Activated gamma-delta T cell treated with anti-CD3 and anti-CD28 coated beads, Interleukin-2, amount 50 U/mL, for 16 hours (primary cell): ENCODE data around the gene COMP.

ENCODE experiments used
- DNase-seq: peaks from one replicate; pipeline ENCODE4 v3.0.0-alpha.2; 2020; ENCODE audit warnings: low read depth

COMP gene

DNA sequence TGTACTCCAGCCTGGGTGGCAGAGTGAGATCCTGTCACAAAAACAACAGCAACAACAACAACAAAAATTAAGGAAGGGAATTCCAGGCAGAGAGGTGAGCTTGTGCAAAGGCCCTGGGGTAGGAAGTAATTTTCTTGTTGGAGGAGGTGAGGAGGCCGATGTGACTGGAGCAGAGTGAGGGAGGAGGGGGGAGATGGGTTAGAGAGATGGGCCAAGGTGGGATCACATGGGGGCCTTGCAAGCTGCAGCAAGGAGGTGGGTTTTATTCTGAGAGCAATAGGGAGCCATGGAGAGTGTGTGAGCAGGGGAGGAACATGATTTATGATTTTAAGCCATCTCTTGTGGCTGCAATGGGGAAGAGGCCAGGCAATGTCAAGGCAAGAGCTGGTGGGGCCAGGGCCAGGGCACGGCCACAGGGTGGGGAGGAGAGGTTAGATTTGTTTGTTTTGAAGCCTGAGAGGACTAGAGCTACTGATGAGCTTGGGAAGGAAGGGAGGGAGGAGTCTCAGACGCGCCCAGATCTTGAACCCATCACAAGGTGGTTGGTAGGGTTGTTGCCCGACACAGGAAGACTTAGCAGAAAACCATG is 12.5 kb upstream of the COMP start:
- no peak for DNase-seq

DNA sequence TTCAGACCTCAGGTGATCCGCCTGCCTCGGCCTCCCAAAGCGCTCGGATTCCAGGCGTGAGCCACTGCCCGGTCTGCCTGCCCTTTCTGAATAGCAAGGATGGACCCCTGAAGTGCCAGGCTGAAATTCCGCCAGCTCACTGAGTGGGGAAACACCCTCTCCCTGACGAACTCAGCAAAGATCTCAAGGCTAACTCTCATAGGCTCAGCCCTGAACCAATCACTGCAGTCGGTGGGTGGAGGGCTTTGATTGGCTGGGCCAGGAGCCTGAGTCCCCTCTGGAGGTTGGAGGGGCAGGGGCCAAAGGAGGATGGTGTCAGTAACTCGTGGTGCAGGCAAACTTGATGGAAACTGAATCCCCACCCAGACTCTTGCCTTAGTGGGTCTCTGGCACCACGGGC is 11.2 kb upstream of the COMP start:
- DNase-seq, result no peak

DNA sequence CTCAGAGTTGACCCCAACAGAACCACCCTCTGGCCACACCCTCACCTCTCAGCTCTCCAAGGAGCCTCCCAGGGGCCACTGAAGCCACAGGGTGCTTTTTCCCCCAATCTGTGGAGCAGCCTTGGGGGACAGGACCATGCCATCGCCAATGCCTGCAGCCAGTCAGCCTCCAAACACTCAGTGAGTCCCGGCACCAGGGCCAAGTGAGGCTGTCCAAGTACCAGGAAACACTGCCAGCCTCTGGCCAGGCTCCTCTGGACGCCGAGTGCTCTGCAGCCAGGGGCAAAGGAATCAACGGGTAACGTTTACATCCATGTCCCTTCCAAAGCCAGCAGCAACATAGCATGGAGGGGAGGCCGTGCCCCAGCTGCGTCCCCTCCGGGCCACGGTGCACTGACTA is 9.5 kb upstream of the COMP start:
- no peak for DNase-seq

DNA sequence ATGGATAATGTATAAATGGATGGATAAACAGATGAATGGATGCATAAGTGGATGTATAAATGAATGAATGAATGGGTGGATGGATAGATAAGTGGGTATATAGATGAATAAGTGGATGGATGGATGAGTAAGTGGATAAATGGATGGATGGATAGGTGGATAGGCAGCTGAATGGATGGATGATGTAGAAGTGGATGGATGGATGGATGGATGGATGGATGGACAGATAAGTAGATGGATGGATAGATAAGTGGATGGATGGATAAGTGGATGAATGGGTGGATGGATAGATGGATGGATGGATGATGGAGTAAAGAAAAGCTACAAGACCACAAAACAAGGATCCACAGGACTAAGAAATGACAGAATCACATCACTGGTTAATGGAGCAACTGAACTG is 9.0 kb upstream of the COMP start:
- DNase-seq, result no peak

DNA sequence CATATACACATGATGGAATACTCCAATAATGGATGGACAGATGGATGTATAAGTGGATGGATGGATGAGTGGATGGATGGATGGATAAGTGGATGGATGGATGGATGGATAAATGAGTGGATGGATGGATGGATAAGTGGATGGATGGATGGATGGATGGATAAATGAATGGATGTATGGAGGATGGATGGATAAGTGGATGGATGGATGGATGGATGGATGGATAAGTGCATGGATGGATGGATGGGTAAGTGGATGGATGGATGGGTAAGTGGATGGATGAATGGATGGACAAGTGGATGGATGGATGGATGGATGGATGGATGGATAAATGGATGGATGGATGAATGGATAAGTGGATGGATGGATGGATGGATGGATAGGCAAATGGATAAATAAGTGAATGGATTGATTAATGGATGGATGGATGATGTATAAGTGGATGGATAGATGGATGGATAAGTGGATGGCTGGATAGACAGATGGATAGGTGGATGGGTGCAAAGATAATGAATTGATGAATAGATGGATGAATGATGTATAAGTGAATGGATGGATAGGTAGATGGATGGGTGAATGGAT is 8.4 kb upstream of the COMP start:
- DNase-seq, result no peak

DNA sequence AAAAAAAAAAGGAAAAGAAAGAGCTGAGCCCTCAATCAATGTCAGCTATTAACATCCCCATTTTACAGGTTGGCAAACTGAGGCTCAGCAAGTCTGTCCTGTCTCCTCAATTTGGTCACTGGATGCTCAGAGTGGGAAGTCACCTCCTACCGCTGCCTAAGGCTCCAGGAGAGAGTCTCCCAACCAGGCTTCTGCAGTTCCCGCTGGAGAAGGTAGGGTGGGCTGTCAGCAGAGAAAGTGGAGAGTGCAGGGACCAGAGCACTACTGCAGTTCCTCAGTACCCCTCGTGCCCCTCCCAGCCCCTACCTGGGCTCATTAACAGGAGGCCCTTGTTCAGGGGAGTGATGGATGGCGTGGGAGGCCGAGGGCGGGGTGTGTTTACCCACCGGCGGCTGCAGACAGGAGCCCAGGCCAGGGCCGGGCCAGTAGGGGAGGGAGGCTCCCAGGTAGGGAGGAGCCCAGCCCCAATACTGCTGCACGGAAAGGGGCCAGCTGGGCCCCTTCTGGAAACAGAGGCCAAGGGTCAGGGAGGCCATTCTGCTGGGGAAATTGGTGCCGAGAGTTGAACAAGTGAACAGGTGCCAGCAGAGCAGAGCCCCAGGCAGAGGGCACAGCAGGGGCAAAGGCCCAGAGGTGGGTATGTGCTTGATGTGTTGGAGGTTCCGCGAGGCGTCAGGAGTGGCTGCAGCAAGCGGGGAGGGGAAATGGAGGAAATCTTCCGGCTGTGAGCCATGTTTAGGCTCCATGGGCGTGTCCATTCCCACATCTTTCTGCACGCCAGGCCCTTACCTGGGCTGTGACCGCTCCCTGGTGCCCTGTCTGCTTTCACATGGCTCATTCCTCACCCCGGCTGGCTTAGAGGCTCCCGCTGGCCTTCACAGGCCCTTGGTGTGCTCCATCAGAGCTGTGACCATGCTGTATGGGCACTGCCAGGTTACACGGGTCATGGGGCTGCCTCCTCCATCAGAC is 7.6 kb upstream of the COMP start:
- no peak for DNase-seq

DNA sequence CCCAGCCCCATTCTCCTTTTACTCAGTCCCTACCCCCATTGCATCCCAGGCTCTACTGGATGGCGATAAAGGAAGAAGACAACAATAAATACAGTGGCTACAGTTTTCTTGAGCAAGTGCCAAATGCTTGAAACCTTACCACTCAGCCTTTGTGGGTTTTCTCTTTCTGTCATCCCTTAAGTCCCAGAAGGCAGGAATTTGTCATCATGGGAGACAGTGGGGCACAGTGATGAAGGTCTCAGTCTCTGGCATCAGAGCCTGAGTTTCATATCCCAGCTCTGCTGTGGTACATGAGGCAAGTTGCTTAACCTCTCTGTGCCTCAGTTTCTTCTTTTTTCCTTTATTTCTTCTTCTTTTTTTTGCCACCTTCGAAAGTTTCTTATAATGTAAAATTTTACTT is 5.1 kb upstream of the COMP start:
- no peak for DNase-seq

DNA sequence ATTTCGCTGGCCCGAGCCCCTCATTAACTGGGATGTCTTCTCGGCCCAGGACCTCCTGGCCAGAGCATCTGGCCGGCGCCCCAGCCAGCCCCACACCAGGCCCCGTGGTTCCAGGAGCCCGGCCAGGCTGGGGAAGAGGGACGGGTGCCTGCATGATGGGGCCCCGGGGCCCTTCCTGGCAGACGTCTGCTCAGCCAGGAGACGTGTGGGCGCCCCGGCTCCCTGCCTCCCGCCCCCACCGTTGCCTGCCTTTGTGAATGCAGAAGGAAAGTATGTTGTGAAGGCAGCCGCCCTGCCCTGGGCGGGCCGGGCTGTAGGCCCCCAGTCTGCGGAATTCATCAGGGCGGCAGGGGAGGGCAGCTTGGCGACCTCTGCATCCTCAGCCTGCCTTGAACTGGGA is 4.4 kb upstream of the COMP start:
- DNase-seq, result no peak

DNA sequence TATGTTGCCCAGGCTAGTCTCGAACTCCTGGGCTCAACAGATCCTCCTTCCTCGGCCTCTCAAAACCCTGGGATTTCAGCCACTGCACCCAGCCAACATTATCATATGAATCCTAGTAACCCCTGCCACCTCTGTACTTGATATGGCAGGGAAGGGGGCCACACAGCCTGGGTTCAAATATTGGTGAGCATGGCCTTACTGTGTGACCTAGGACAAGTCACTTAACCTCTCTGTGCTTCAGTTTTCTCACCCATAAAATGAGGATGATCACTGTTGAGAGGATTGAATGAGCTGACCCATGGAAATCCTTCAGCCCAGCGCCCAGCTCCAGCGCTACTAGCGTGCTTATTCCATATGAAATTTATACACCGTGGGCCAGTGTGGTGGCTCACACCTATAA is 3.6 kb upstream of the COMP start:
- DNase-seq, result no peak

DNA sequence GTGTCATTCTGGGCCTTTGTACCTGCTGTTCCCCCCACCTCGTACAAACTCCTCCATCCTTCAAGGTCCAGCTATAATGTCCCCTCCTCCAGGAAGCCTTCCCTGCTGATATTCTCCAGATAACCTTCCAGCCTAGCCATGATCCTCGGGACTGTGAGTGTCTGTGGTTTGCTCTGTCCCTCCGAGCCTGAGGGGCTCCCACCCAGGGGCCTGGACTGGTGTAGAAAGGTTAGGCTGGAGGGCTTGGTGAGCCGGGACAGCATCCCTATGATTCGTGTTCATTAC is 2.9 kb upstream of the COMP start:
- DNase-seq, result no peak

DNA sequence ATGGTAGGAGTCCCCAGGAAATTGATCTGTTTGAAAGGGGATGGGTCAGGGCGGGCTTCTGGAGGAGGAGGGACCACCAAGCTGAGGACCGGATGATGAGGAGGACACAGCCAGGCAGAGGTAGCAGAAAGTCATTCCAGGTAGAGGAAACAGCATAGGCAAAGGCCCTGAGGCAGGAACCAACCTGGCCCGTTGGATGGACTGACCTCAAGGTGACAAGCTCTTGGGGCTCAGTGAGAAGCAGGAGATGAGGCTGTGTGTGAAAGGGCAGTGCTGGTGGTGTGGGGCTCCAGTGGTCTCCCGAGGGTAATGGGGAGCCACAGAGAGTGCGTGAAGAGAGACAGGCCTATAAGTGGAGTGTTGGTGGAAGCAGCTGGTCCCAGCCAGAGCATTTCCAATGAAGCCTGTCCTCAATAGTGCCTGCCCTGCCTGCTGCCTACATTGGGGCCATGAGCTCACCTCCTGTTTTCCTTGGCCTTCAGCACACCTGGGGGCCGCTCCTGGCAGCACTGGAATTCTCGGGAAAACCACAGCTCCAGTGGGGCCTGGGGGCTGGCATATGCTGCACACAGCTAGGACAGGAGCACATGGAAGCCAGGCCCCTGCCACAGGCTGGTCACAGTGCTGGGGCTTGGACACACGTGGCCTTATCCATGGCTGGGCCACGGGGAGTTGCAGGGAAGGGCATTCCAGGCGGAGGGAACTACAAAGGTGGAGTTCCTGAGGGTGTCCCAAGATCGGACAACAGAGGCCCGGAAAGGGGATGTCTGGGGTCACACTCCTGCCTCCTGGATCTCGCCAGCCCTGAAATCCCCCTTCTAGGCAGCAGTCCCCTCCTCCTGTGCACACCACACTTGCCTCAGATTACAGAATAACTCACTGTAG is 2.3 kb upstream of the COMP start:
- no peak for DNase-seq

DNA sequence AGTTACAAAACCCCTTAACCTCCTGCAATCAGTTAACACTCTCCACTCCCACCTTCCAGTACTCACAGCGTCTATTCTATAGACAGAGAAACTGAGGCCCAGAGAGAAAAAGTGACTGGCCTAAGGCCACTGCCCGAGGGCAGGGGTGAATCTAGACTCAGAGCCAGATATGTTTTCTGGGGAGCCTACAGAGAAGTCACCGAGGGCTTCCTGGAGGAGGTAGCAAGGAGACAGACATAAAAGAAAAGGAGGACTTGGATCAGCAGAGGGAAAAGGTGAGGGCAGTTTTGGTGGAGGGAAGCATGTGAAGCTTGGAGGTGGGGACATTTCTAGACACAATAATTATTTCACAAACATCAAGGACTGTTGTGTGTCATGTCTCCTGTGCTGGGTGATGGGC is 1.6 kb upstream of the COMP start:
- DNase-seq, result no peak

DNA sequence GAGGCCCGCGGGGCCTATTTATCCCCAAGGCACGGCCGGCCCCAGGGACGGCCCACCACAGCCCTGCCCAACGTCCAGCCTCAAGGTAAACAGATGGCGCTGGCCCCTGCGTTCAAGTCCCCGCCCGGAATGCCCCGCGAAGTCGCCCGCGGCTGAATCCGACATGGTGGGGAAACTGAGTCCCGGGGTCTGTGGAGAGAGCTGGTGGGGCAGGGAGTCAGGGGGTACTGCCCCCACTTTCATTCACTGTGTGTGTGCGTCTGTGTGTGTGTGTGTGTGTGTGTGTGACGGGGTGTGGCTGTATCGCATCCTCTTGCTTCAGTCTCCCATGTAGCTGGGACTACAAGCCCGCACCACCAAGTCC is 192 bp upstream of the COMP start:
- no peak for DNase-seq

DNA sequence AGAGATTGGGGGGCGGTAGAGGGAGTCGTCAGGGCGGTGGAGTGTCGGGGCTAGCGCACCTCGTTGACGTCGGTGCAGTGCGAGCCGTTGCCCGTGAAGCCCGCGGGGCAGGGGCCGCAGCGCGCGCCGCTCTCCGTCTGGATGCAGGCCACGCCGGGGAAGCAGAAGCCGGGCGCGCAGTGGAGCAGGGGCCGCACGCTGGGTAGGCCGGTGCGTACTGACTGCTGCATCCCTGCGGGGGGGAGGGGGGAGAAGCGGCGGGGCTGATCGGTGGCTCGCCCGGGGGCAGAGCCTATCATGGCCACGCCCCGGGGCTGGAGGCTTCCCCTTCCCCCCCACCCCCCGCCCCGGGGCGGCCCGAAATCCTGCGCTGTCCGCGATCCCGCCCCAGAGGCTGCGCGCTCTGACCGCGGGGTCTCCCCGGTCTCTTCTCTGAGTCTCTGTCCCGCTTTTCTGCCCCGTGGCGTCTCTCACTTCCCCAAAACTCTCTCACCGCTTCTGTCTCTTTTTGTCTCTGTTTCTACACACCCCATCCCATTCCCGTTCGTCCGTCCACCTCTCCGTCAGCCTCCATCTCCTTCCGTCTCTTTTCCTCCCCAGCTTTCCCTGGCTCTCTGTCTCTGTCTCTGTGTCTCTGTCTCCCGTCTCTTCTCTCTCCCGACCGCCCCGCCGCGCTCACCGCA is 1.1 kb downstream of the COMP start:
- DNase-seq, result no peak

DNA sequence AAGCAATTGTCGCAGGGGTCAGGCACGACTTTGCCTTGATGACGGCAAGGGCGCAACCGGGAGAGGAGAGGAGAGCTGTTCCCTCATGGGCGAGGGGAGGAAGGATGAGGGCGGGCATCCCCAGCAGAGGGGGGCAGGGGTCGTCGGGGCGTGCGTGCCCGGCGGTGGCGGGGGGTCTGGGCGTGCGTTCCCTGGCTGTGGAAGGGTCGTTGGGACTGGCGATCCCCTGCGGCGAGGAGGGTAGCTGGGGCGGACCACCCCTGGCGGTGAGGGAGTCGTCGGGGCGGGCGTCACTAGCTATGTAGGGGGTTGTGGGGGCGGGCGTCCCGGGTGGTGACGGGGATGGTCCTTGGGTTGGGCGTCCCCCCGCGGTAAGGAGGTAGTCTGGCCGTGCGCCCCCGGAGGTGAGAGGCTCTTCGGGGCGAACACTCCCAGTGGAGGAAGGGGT is 1.7 kb downstream of the COMP start:
- no peak for DNase-seq

DNA sequence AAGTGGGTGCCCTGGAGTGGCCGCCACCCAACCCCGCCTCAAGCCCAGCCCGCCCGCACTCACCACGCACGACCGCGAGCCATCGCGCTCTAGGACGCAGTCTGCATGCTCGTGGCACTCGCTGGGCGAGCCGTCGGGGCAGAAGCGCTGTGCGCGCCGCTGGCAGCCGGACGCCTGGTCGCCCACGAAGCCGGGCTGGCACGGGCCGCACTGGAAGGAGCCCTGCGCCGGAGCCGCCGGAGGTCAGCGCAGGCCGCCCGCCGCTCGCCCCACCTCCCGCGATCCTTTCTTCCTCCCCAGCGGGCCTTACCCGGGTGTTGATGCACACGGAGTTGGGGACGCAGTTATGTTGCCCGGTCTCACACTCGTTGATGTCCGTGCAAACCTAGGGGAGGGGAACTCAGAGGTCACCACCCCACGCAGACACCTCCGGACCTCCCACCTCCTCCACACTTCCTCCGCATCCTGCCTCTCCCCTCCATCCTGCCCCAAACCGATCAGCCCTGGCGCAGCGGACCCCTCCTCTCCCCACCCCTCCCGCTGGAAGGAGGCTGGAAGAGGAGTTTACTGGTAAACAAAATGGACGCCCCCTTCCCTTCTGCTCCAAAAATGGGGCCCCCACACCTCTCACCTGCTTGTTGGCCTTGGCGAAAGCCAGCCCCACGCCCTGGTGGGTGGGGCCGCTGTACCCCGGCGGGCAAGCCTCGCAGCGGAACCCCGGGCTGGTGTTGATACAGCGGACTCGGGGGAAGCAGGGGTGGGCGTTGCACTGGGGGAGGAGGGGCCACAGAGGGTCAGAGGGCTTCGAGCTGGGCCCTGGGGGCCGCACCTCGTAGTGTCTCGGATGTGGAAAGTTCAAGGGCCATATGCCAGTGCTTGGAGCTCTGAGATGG is 2.3 kb downstream of the COMP start:
- no peak for DNase-seq

DNA sequence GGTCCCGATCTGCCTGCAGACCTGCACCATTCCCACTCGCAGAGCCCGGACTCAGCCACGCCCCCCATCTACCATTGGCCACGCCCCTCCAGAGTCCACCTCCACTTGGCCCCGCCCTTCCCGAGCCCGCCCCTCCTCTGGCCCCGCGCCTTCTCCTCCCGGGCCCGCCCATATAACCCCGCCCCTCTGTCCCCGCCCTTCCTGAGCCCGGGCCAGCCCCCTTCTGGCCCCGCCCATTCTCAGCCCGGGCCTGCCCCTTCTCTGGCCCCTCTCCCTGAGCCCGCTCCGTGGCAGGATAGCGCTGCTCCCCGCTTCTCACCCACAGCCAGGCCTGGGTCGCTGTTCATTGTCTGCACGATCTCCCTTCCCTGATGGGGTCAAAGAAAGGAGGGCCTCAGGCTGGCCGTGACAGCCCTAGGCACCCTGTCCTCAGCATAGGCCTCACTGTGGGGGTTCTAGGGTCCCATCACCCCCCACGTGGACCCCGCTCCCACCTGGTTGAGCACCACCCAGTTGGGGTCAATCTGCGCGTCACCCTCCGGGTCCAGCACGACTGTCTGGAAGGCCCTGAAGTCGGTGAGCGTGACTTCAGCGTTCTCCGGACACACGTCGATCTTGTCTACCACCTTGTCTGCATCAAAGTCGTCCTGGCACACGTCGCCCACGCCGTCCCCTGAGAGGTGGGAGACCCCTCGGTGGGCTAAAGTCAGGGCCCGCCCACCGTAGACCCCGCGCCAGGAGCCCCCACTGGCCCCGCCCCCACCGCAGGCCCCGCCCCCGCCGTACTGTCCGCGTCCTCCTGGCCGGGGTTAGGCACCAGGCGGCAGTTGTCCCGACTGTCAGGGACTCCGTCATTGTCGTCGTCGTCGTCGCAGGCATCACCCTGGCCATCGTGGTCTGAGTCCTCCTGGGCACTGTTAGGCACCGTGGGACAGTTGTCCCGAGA is 5.7 kb downstream of the COMP start:
- peak; percentile 20 for DNase-seq

DNA sequence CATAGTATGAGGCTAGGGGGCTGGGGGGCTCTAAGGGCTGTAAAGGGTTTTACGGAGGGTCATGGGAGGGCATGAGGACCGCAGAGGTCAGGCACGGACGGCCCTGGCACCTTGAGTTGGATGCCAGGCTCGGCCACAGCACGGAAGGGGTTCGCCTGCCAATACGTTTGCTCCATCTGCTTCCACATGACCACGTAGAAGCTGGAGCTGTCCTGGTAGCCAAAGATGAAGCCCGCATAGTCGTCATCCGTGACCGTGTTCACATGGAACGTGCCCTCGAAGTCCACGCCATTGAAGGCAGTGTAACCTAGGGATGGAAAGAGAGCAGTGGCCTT is 6.4 kb downstream of the COMP start:
- DNase-seq, result no peak

DNA sequence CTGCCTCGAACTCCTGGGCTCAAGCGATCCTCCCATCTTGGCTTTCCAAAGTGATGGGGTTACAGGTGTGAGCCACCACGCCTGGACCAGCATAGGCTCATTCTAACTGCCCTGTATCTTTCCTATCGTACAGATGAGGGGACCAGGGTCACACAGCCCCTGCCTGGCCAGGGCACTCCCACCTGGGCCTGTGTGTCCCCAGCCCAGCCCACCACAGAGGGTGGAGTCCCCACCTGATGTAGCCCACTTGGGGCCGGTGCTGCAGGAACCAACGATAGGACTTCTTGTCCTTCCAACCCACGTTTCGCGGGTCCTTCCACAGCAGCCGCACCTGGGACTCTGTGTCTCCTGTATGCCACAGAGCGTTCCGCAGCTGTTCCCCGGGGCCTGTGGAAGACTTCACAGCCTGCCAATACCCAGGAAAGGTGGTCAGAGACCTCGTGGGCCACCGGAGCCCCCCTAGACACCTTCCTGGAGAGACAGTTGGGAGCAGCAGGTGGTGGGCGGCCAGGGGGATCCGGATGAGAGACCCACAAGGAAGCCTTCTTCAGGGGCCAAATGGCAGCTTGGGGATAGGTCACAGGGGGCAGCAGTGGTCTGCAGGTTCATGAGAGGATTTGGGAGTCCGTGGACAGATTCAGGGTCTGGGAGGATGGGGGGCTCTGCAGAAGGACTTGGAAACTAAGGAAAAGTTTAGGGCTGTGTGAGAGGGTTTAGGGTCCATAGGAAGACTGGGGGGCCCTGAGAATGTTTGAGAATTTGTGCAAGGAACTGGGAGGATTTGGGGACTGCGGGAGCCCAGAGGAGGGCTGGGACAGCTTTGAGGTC is 6.9 kb downstream of the COMP start:
- DNase-seq, result no peak
